ENCODE data around the gene POU2AF1. TPM values are rescaled to one million over a fixed set of nuclear protein-coding genes. Genes with fewer than 3 reads are reported as not detected.

The POU2AF1 gene
- total RNA-seq, 2 experiments from 2014 or later: 1.6 to 2.4 TPM

GRCh38 chr11:111417011-111417765 lies 38.1 kb upstream of the POU2AF1 start:
- DNase-seq: no peak
- H3K27ac Mint-ChIP-seq: peak overlapping the region; percentile 84
- POLR2A ChIA-PET: no interaction called here
- H3K9me3 Mint-ChIP-seq: no peaks in the 10 kb centered on the region
- CTCF ChIA-PET: interaction anchor here (0.7 to 10.8 kb wide), 11 partner anchors 8 to 134 kb away, joined by 3 to 87 read pairs (median 3); no protein-coding TSS in a partner anchor
- peaks cover 48% of the 10 kb centered on the region for H3K4me1 Mint-ChIP-seq
- no peak overlapping the region for H3K4me3 Mint-ChIP-seq
- H3K36me3 Mint-ChIP-seq (ENCODE audit: low read depth): no peaks in the 10 kb centered on the region
- H3K27me3 Mint-ChIP-seq: no peaks in the 10 kb centered on the region

DNA sequence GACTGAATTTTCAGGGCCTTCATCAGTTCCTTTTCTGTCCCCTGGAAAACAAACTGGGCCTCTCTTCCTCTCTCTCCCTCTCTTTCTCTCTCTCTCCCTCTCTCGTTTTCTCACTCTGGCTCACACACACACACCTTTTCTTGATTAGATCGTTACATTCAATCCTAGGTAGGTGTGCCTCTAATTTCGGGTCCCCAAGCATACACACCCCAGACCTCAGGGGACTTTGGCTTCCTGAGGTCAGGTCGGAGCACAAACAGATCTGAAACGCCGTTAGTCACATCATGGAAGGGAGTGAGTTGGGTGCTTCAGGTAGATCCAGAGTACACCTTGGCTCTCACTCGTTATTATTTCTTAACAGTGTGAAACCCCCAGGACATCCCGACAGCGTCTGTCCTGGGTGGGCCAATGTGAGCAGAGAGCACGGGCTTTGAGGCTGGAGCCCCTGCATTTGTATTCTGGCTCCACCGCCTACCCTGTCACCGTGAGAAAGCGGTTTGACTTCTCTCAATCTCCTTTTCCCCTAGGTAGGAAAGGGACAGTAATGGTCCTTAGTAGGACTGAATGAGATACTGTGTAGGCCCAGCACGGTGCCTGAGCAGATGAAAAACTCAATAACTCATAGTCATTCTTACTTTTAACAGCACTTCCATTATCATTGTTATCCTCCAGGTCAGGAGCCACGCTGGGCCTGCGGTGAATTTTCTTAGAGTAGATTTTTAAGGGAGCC lies 37.3 kb upstream of the POU2AF1 start:
- Mint-ChIP-seq H3K27me3 (no peaks in the 10 kb centered on the region), H3K9me3 (no peaks in the 10 kb centered on the region), H3K4me1 (peaks cover 48% of the 10 kb centered on the region), H3K36me3 (ENCODE audit: low read depth) (no peaks in the 10 kb centered on the region), H3K27ac (peak overlapping the region; percentile 84), H3K4me3 (no peak overlapping the region)
- CTCF ChIA-PET: interaction anchor here (1.1 to 10.8 kb wide), 8 partner anchors 8 to 134 kb away, joined by 3 to 87 read pairs (median 3); no protein-coding TSS in a partner anchor
- POLR2A ChIA-PET: no interaction called here
- DNase-seq: no peak

GRCh38 chr11:111414936-111415335 lies 35.9 kb upstream of the POU2AF1 start:
- ChIA-PET CTCF (interaction anchor here (0.6 to 10.8 kb wide), 5 partner anchors 14 to 403 kb away, joined by 3 to 87 read pairs (median 3); no protein-coding TSS in a partner anchor), POLR2A (no interaction called here)
- H3K36me3 Mint-ChIP-seq (ENCODE audit: low read depth): no peaks in the 10 kb centered on the region
- no peaks in the 10 kb centered on the region for H3K27me3 Mint-ChIP-seq
- H3K9me3 Mint-ChIP-seq: no peaks in the 10 kb centered on the region
- no peak for DNase-seq
- H3K27ac Mint-ChIP-seq: peak overlapping the region; percentile 70
- H3K4me3 Mint-ChIP-seq: no peak overlapping the region
- H3K4me1 Mint-ChIP-seq: peaks cover 48% of the 10 kb centered on the region

GRCh38 chr11:111414267-111414931 lies 35.3 kb upstream of the POU2AF1 start:
- no peak overlapping the region for H3K4me3 Mint-ChIP-seq
- peaks cover 48% of the 10 kb centered on the region for H3K4me1 Mint-ChIP-seq
- H3K27me3 Mint-ChIP-seq: no peaks in the 10 kb centered on the region
- ChIA-PET POLR2A (no interaction called here), CTCF (interaction anchor here (1.0 to 10.8 kb wide), 6 partner anchors 9 to 90 kb away, joined by 3 to 87 read pairs (median 4); no protein-coding TSS in a partner anchor)
- no peaks in the 10 kb centered on the region for H3K36me3 Mint-ChIP-seq (ENCODE audit: low read depth)
- H3K9me3 Mint-ChIP-seq: no peaks in the 10 kb centered on the region
- peak overlapping the region; percentile 70 for H3K27ac Mint-ChIP-seq
- peak; percentile 12 for DNase-seq

- no peak overlapping the region for H3K27ac Mint-ChIP-seq
- POLR2A ChIA-PET: no interaction called here
- no peak for DNase-seq
Observed at GRCh38 chr11:111413849-111414248, 34.8 kb upstream of the POU2AF1 start.

GRCh38 chr11:111412293-111412692 lies 33.2 kb upstream of the POU2AF1 start:
- CTCF ChIA-PET: interaction anchor here (1.4 to 10.8 kb wide), 4 partner anchors 8 to 25 kb away, joined by 3 to 87 read pairs (median 10); no protein-coding TSS in a partner anchor
- POLR2A ChIA-PET: no interaction called here
- no peaks in the 10 kb centered on the region for H3K36me3 Mint-ChIP-seq (ENCODE audit: low read depth)

More at GRCh38 chr11:111413849-111414248, 34.8 kb upstream of the POU2AF1 start:
- peaks cover 42% of the 10 kb centered on the region for H3K4me1 Mint-ChIP-seq
- H3K27me3 Mint-ChIP-seq: no peaks in the 10 kb centered on the region
- H3K9me3 Mint-ChIP-seq: no peaks in the 10 kb centered on the region
- no peak overlapping the region for H3K4me3 Mint-ChIP-seq
- H3K36me3 Mint-ChIP-seq (ENCODE audit: low read depth): no peaks in the 10 kb centered on the region
- CTCF ChIA-PET: interaction anchor here (1.0 to 10.8 kb wide), 6 partner anchors 9 to 90 kb away, joined by 3 to 87 read pairs (median 4); no protein-coding TSS in a partner anchor

DNA sequence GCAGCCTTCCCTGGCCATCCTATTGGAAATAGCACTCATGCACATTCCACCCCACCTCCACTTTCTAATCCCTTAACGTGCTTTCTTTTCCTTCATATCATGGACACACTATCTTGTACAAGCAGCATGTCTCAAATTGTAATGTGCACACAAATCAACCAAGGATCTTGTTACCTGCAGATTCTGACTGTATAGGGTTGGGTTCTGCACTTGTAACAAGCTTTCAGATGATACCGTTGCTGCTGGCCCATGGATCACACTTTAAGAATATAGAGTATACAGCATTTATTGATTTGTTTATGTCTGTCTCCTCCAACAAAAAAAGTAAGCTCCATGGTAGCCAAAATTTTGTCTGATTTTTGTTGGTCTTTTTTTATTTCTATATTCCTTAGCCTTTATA lies 32.4 kb upstream of the POU2AF1 start:
- Mint-ChIP-seq H3K9me3 (no peaks in the 10 kb centered on the region), H3K4me1 (peaks cover 27% of the 10 kb centered on the region), H3K4me3 (no peak overlapping the region), H3K27ac (no peak overlapping the region), H3K27me3 (no peaks in the 10 kb centered on the region), H3K36me3 (ENCODE audit: low read depth) (no peaks in the 10 kb centered on the region)
- ChIA-PET CTCF (interaction anchor here (0.6 to 10.8 kb wide), 4 partner anchors 12 to 26 kb away, joined by 3 to 87 read pairs (median 10); no protein-coding TSS in a partner anchor), POLR2A (no interaction called here)
- no peak for DNase-seq

More at GRCh38 chr11:111412293-111412692, 33.2 kb upstream of the POU2AF1 start:
- Mint-ChIP-seq H3K4me1 (peaks cover 34% of the 10 kb centered on the region), H3K4me3 (no peak overlapping the region), H3K27ac (no peak overlapping the region), H3K27me3 (no peaks in the 10 kb centered on the region), H3K9me3 (no peaks in the 10 kb centered on the region)
- DNase-seq: no peak

GRCh38 chr11:111410951-111411350 lies 31.9 kb upstream of the POU2AF1 start:
- no peaks in the 10 kb centered on the region for H3K27me3 Mint-ChIP-seq
- ChIA-PET CTCF (interaction anchor here (3.8 to 10.8 kb wide), 2 partner anchors 13 to 18 kb away, joined by 16 to 87 read pairs; no protein-coding TSS in a partner anchor), POLR2A (no interaction called here)
- no peak for DNase-seq
- H3K4me1 Mint-ChIP-seq: peaks cover 24% of the 10 kb centered on the region
- no peak overlapping the region for H3K4me3 Mint-ChIP-seq
- no peaks in the 10 kb centered on the region for H3K36me3 Mint-ChIP-seq (ENCODE audit: low read depth)
- no peaks in the 10 kb centered on the region for H3K9me3 Mint-ChIP-seq
- H3K27ac Mint-ChIP-seq: no peak overlapping the region

GRCh38 chr11:111409915-111410314 lies 30.8 kb upstream of the POU2AF1 start:
- ChIA-PET POLR2A (no interaction called here), CTCF (interaction anchor here (0.5 to 3.8 kb wide), 4 partner anchors 9 to 952 kb away, joined by 3 to 16 read pairs (median 5); no protein-coding TSS in a partner anchor)
- Mint-ChIP-seq H3K36me3 (ENCODE audit: low read depth) (no peaks in the 10 kb centered on the region), H3K27ac (no peak overlapping the region), H3K9me3 (no peaks in the 10 kb centered on the region), H3K4me1 (peaks cover 18% of the 10 kb centered on the region), H3K27me3 (no peaks in the 10 kb centered on the region), H3K4me3 (no peak overlapping the region)
- no peak for DNase-seq

DNA sequence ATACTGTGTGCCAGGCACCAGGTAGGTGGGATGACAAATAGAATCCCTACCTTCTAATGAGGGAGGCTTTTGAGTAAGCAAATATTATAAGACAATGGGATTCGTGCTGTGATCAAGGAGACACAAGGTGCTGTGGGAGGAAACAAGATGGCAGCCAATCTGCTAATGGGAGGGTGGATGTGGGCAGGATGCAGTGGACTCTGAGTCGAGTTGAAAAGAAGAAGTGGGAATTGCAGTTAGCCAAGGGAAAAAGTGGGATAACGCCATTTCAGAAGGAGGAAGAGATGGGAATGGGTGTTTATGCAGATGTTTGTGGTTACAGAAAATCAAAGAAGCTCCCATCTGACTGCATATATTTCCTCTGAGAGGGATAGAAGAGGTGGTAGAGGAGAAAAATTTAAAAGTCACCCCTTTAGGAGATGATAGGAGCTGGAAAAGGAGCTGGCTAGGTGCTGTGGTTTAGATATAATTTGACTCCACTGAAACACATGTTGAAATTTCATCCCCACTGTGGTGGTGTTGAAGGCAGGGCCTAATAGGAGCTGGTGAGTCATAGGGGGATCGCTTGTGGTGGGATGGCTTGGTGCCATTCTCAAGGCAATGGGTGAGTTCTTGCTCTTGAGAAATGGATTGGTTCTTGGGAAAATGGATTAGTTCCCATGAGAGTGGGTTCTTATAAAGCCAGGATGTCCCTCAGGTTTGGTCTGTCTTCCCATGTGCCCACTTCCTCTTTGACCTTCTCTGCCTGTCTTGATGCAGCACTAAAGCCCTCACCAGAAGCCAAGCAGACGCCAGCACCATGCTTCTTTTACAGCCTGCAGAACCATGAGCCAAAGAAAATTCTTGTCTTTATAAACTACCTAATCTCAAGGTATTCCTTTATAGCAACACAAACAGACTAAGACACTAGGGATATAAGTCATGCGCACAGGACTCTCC lies 30.0 kb upstream of the POU2AF1 start:
- no peak for DNase-seq
- H3K27ac Mint-ChIP-seq: no peak overlapping the region

DNA sequence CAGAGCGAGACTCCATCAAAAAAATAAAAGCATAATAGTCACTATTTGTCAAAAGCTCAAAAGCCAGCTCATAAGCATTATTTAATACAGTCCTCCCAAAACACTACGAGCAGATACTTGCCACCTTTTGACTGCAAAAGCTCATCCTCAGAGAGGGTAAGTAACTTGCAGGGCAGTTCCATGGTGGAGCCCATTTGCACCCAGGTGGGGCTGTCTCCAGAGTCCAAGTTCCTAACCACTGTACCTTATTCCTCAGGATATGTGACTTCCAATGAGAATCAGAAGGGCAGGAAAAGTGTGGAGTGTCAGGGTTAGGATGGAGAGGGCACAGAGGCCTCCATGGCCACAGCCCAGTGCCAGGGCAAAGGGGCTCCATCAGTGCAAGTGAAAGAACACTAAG lies 28.6 kb upstream of the POU2AF1 start:
- POLR2A ChIA-PET: no interaction called here
- H3K36me3 Mint-ChIP-seq (ENCODE audit: low read depth): no peaks in the 10 kb centered on the region

More for the DNA sequence above, 30.0 kb upstream of the POU2AF1 start:
- Mint-ChIP-seq H3K9me3 (peaks cover 4% of the 10 kb centered on the region), H3K36me3 (ENCODE audit: low read depth) (no peaks in the 10 kb centered on the region), H3K4me3 (no peak overlapping the region), H3K27me3 (no peaks in the 10 kb centered on the region), H3K4me1 (peaks cover 10% of the 10 kb centered on the region)
- ChIA-PET POLR2A (no interaction called here), CTCF (interaction anchor here (1.1 to 3.8 kb wide), 4 partner anchors 8 to 20 kb away, joined by 3 to 16 read pairs (median 6); no protein-coding TSS in a partner anchor)

More for the DNA sequence above, 28.6 kb upstream of the POU2AF1 start:
- no peak for DNase-seq
- CTCF ChIA-PET: interaction anchor here (0.7 to 1.2 kb wide), 3 partner anchors 10 to 39 kb away, joined by 3 read pairs; no protein-coding TSS in a partner anchor
- H3K4me1 Mint-ChIP-seq: peaks cover 3% of the 10 kb centered on the region
- no peaks in the 10 kb centered on the region for H3K27me3 Mint-ChIP-seq
- no peak overlapping the region for H3K4me3 Mint-ChIP-seq
- H3K9me3 Mint-ChIP-seq: peaks cover 8% of the 10 kb centered on the region
- no peak overlapping the region for H3K27ac Mint-ChIP-seq
